COR-L47 (cell line): ENCODE data around the gene NFIB.

Experiments used
- DNase-seq: peaks from one replicate; lab custom pipeline; 2025; lab: John Stamatoyannopoulos, UW

Gene NFIB

GRCh38 chr9:14344941-14345353 is 31.0 kb upstream of the NFIB start:
- DNase-seq = peak; percentile 54

DNA sequence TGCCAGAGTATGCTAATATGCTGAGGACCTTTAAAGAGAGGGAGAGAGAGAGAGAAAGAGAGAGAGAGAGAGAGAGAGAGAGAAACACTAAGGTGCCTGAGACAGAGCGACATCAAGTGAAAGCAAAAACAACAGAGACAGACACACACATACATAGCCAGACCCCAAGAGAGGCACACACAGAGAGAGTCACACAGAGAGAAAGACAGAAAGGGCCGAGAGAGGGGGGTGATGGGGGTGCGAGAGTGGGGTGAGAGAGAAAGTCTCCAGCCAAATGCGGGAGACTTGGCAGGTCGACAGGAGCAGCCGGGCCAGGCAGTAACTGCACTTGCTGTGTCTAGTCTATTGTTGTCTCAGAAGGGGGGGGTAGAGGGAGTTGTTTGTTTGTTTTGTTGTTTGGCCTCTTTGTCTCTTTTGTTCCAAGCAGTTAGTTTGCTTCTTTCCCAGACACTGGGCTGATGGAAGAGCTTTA is 30.1 kb upstream of the NFIB start:
- peak; percentile 92 for DNase-seq

- DNase-seq = peak; percentile 32
Observed at GRCh38 chr9:14343261-14344031, 29.5 kb upstream of the NFIB start.

GRCh38 chr9:14342736-14343135 is 28.8 kb upstream of the NFIB start:
- DNase-seq = no peak

DNA sequence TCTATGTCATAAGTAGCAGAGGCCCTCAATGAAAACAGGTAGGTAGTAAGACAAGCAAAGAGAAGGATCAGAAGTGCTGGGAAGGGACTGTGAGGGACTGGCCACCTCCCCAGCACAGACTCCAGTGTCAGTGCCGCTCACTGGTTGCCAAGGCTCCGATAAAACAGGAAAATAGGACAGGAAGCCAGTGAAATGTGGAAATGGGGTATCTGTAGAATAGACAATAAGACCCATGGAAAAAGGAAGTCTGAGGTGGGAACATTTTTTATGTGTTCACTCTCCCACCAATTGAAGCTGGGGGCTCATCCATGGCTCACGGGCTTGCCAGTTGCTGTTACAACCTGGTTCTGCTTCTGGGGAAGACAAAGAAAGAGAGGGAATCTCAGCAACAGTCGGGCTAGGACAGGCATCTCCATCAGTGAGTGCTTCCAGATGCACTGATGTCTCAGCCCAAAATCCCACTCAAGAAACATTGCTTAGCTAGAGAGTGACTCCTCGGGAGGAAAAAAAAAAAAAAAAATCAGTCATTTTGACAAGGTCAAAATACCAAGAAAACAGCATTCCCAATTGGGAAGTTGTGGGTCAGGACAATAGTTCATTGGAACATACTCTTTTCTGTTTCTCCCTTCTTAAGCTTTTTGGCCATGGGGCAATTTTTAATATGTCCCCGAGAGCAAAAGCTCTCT is 27.6 kb upstream of the NFIB start:
- DNase-seq = no peak

- no peak for DNase-seq
Observed at GRCh38 chr9:14340994-14341393, 27.1 kb upstream of the NFIB start.

- DNase-seq = no peak
Observed at GRCh38 chr9:14340219-14340873, 26.4 kb upstream of the NFIB start.

DNA sequence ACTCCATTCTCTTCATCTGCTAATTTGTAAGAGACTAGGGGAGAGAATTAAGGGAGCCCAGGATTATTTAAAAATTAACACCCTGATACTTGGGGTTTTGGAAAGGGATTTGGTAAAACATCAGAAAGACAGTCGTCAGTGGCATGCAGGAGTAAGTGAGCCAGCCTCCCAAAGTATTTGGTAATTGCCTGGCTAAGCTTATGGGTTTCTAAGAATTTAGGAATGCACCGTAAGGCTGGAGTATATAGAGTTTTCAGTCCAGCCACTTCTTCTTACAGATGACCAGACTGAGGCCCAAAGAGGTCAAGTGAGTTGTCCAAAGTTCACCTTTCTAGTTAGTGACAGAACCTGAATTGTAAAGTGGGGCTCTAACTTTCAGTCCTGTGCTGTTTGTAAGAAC is 25.8 kb upstream of the NFIB start:
- DNase-seq = no peak

- DNase-seq = no peak
Observed at GRCh38 chr9:14337615-14338014, 23.7 kb upstream of the NFIB start.

GRCh38 chr9:14336244-14336643 is 22.3 kb upstream of the NFIB start:
- DNase-seq = no peak

GRCh38 chr9:14331120-14331519 is 17.2 kb upstream of the NFIB start:
- DNase-seq = no peak

- DNase-seq = no peak
Observed at GRCh38 chr9:14327036-14327435, 13.1 kb upstream of the NFIB start.

GRCh38 chr9:14326264-14326826 is 12.4 kb upstream of the NFIB start:
- DNase-seq = peak; percentile 87

DNA sequence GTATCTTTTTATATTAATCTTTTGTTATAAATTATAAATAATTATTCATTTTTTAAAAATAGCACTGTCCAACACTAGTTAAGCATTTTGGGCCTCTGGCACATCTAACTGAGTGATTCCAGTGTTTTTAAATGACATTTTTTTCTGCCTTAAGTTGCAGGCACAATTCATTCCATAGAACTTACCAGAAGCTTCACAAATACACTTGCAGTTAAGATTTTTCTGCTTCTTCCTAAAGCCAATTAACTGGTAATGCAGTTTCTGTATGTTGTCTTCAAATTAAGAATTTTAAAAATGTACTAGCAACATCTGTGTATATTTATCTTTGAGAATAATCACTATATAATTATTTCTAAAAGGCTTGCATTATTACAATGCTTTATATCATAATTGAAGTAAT is 11.2 kb upstream of the NFIB start:
- no peak for DNase-seq

DNA sequence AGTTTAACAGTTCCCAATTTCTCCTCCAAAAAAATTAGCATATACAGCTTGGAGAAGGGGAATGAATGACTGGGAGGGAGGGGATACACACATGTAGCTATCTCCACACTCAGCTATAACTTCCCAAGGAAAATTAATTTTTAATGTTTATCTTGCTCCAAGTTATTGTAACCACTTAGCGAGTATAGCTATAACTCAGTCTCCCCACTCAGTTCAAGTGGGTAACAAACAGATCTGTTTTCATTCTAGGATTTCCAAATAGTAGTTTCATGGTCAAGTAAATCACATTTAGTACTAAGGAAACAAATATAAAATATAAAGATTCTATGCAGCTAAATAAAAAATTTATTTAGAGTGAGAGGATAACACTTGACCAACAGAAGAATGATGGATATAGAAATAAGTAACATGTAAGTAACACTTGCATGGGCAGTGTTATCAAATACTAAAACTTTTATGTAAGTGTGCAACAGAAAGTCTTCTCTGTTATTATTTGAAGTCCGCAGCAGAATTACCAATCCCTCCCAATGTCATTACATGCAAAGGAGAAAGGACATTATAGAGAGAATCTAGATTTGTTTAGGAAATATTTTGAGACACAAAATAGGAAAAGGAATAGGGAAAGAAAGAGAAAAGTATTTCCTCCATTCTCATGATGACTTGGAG is 10.2 kb upstream of the NFIB start:
- no peak for DNase-seq

DNA sequence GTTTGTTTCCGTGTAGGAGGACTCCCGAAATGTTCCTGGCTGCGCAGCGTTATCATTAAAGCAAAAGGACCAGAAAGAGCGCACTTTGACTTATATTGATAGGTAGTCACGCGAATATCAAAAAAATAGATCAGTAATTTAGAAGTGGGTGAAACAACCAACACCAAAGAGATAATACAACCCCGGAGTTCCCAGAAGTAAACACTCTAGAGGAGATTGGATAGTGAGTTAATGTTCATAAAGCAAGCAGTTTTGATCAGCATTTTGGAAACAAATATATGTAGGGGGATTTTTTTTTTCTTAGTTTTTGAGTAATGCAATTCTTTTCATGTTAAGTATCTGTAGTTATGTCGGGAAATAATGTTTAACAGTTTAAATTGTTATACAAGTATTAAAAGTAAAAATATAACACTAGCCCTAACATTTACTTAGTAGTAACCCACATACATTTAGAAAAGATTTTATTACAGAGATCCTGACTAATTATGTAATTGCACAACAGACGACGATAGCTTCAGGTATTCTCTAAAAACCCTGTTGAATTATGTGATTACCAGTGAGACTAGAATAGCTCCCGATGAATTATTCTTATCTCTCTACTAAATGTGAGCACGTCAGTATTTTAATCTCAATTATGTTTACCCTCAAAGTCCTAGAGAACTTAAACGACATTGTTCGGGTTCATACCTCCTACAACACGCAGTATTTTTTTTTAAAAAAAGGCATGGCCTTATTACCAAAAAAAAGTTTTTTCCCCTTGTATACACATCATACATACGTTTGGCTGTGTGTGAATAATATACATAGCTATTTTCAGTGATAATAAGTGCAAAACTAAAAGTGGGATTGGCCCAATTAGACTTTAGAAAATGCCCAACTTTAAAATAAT is 9.4 kb upstream of the NFIB start:
- no peak for DNase-seq

GRCh38 chr9:14322211-14323082 is 8.5 kb upstream of the NFIB start:
- DNase-seq = peak; percentile 96

GRCh38 chr9:14321517-14322130 is 7.7 kb upstream of the NFIB start:
- DNase-seq = no peak
